ENCODE data around the gene STIMATE. TPM values are rescaled to one million over a fixed set of nuclear protein-coding genes. Genes with fewer than 3 reads are reported as not detected.

STIMATE gene
- total RNA-seq, 1 donor from 2014 or later = 10.2 TPM

- no peaks in the 10 kb centered on the region for H3K9me3 ChIP-seq (ENCODE audit: low read depth)
- no peak overlapping the region for H3K27ac ChIP-seq
- H3K9me3 Mint-ChIP-seq = no peaks in the 10 kb centered on the region
- no peak overlapping the region for H3K9ac ChIP-seq
- no peak overlapping the region for H3K27ac Mint-ChIP-seq
- peaks cover 13% of the 10 kb centered on the region for H3K4me1 ChIP-seq
- H3K36me3 Mint-ChIP-seq = peaks cover 9% of the 10 kb centered on the region
- no peak for TF ChIP-seq CTCF (IDR thresholded peaks at IDR 0.05)
- TF ChIP-seq EZH2 (IDR thresholded peaks at IDR 0.05) = no peak
- no peak for TF ChIP-seq EZH2phosphoT487 (IDR thresholded peaks at IDR 0.05)
- H3K4me3 Mint-ChIP-seq = no peak overlapping the region
- no peaks in the 10 kb centered on the region for H3K79me2 ChIP-seq (ENCODE audit: low read depth)
- no peaks in the 10 kb centered on the region for H3F3A ChIP-seq (ENCODE audit: low read depth)
- H3K36me3 ChIP-seq = no peaks in the 10 kb centered on the region
- no peak overlapping the region for H2AFZ ChIP-seq (replicated peaks)
- no peak for DNase-seq (ENCODE audit: low spot score)
- H3K4me2 ChIP-seq = no peak overlapping the region
- H4K20me1 ChIP-seq (ENCODE audit: low read depth) = no peaks in the 10 kb centered on the region
- peaks cover 35% of the 10 kb centered on the region for H3K4me1 Mint-ChIP-seq
- H3K27me3 Mint-ChIP-seq (ENCODE audit: insufficient read depth, low read depth) = peaks cover 10% of the 10 kb centered on the region
- no peak overlapping the region for H3K4me3 ChIP-seq
- H3K27me3 ChIP-seq = no peaks in the 10 kb centered on the region
These were observed 54.9 kb downstream of the STIMATE start for GRCh38 chr3:52842424-52842823.

GRCh38 chr3:52841981-52842340 is 55.4 kb downstream of the STIMATE start:
- H3K9ac ChIP-seq = no peak overlapping the region
- Mint-ChIP-seq H3K27ac (no peak overlapping the region), H3K4me3 (no peak overlapping the region), H3K36me3 (peaks cover 9% of the 10 kb centered on the region), H3K9me3 (no peaks in the 10 kb centered on the region), H3K27me3 (ENCODE audit: insufficient read depth, low read depth) (peaks cover 10% of the 10 kb centered on the region), H3K4me1 (peaks cover 33% of the 10 kb centered on the region)
- no peak overlapping the region for H3K27ac ChIP-seq
- no peak overlapping the region for H3K4me2 ChIP-seq
- H2AFZ ChIP-seq (replicated peaks) = no peak overlapping the region
- no peak for DNase-seq (ENCODE audit: low spot score)
- no peaks in the 10 kb centered on the region for H3K36me3 ChIP-seq
- H3K9me3 ChIP-seq (ENCODE audit: low read depth) = no peaks in the 10 kb centered on the region
- no peaks in the 10 kb centered on the region for H3F3A ChIP-seq (ENCODE audit: low read depth)
- no peak overlapping the region for H3K4me3 ChIP-seq
- peaks cover 13% of the 10 kb centered on the region for H3K4me1 ChIP-seq
- H3K27me3 ChIP-seq = no peaks in the 10 kb centered on the region
- no peaks in the 10 kb centered on the region for H3K79me2 ChIP-seq (ENCODE audit: low read depth)
- no peaks in the 10 kb centered on the region for H4K20me1 ChIP-seq (ENCODE audit: low read depth)
- TF ChIP-seq CTCF (IDR thresholded peaks at IDR 0.05) (no peak), EZH2 (IDR thresholded peaks at IDR 0.05) (no peak), EZH2phosphoT487 (IDR thresholded peaks at IDR 0.05) (no peak)

- H3K9me3 Mint-ChIP-seq = no peaks in the 10 kb centered on the region
- Histone ChIP-seq H4K20me1 (ENCODE audit: low read depth) (no peaks in the 10 kb centered on the region), H3K27me3 (no peaks in the 10 kb centered on the region), H2AFZ (replicated peaks) (no peak overlapping the region), H3K9ac (no peak overlapping the region), H3K9me3 (ENCODE audit: low read depth) (no peaks in the 10 kb centered on the region), H3K36me3 (no peaks in the 10 kb centered on the region), H3K4me2 (no peak overlapping the region), H3K4me3 (no peak overlapping the region), H3F3A (ENCODE audit: low read depth) (no peaks in the 10 kb centered on the region), H3K27ac (no peak overlapping the region), H3K4me1 (peaks cover 13% of the 10 kb centered on the region), H3K79me2 (ENCODE audit: low read depth) (no peaks in the 10 kb centered on the region)
- H3K27me3 Mint-ChIP-seq (ENCODE audit: insufficient read depth, low read depth) = peaks cover 9% of the 10 kb centered on the region
- H3K4me3 Mint-ChIP-seq = no peak overlapping the region
- TF ChIP-seq EZH2phosphoT487 (IDR thresholded peaks at IDR 0.05) = no peak
- no peak for TF ChIP-seq EZH2 (IDR thresholded peaks at IDR 0.05)
- TF ChIP-seq CTCF (IDR thresholded peaks at IDR 0.05) = no peak
- peaks cover 33% of the 10 kb centered on the region for H3K4me1 Mint-ChIP-seq
- H3K36me3 Mint-ChIP-seq = peaks cover 9% of the 10 kb centered on the region
- no peak for DNase-seq (ENCODE audit: low spot score)
- peak overlapping the region; percentile 57 for H3K27ac Mint-ChIP-seq
These were observed 56.0 kb downstream of the STIMATE start for GRCh38 chr3:52841211-52841980.

Measured in neural progenitor cell (in vitro differentiated cells).